Cerebellar nuclear complex (tissue), 1 donor: ENCODE measurements around the gene TRIM2.

Experiments
- DNase-seq, 2 experiments: peaks; one replicate each; lab custom pipeline; 2025; lab: John Stamatoyannopoulos, UW

TRIM2 gene

DNA sequence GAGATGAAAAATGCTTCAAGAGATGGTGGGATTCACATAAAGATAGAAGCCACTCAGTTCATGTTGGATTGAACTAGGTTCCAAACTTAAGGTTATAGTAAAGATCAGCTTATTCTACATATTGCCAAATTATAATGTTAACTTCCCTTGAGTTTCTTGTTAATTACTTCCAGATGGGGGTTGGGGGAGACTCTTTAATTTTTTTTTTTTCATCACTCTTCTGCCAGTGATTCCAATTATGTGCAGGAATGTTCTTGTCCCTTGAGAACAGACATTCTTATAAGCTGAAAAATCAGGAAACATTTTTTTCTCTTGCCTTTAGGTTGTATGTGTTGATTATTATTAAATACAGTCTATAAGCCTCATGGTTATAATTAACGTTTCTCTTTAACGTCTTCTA, 170.2 kb downstream of the TRIM2 start:
- no peak for DNase-seq

DNA sequence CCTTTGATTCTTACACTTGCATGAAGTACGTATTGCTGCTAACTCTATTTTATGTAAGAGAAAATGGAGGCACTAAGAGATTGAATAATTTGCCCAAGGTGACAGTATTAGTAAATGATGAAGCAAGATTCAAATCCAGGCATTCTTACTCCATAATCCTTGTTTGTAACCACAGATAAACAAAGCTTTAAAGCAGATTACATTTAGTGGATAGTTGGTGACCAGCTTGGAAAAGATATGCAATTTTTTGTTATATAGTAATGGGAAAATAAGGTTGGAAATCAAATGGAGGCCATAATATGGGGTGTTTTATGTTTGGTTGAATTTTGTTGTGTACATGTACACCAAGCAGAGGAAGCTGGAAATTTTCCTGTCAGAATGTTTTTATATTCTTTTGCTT, 171.1 kb downstream of the TRIM2 start:
- DNase-seq, result no peak

DNA sequence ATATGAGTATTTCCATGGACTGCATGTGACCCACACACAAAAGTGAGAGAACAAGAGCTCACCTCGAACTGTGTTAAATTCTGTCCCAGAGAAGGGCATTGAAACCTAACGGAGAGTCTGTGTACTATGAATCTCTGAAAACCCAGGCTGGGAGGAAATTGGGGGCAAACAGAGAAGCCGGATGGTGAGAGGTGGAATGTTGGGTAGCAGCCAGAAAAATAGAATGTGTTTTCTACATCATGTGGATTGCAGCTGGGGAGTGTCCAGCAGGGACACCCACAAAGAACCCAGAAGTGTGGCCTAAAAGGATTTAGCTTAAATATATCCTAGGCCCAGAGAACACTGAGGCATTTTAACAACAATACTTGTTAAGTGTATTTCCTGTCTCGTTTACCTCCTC, 178.9 kb downstream of the TRIM2 start:
- DNase-seq, result no peak

DNA sequence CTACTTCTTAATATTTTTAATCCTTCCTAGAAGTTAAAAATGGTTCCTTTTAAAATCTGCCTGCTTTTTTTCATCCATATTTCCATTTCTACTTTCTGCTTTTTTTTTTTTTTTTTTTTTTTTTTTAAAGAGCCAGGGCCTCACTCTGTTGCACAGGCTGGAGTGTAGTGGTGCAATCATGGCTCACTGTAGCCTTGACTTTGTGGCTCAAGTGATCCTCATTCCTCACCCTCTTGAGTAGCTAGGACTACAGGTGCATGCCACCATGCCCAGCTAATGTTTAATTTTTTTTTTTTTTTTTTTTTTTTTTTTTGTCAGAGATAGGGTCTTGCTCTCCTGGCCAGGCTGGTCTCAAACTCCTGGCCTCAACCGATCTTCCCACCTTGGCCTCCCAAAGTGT, 179.9 kb downstream of the TRIM2 start:
- no peak for DNase-seq

DNA sequence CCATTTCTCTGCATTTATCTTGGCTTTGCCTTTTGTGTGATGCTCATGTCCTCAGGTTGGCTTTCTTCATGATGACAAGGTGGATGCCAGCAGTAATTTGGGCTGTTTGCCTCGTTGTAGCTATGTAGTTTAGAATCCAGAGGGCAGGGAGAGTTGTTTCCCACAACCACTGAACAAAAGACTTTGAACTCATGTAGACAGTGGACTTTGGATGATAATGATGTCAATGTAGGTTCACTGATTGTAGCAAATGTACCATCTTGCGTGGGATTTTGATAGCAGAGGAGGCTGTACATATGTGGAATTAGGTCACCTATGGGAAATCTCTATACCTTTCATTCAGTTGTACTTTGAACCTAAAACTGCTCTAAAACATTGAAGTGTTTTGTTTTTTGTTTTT, 181.5 kb downstream of the TRIM2 start:
- no peak for DNase-seq

DNA sequence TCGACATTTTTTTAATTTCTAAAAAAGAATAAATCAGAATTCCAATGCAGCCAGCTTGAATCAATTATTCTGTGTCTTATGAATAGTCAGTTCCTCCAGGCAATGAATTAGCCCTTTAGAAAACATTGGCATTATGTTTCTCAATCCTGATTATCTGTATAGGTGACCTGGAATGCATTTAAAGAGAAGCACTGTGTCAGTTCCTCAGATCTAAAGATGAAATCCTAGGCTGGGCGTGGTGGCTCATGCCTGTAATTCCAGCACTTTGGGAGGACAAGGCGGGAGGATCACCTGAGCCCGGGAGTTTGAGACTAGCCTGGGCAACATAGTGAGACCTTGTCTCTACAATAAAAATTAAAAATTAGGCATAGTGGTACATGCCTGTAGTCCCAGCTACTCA, 183.7 kb downstream of the TRIM2 start:
- DNase-seq, result no peak
